Mucosa of descending colon (tissue), 3 donors: ENCODE data around the gene TMEM35A. TPM values are rescaled to one million over a fixed set of nuclear protein-coding genes. Genes with fewer than 3 reads are reported as not detected.
"Not testable (repeated sequence)": the region's sequence is repeated elsewhere in the genome, so short reads cannot be mapped to it uniquely, and the experiment has no call there.

Source experiments
- ATAC-seq: fragments of 200-7000 bp; cut with Tn5 transposase; one replicate; pipeline ENCODE4 v1.9.1; 2020; ENCODE audit warnings: mild to moderate bottlenecking, moderate library complexity
- DNase-seq, 3 donors: peaks; one replicate each; pipeline ENCODE4 v3.0.0-alpha.2; 2020
- H3K36me3 ChIP-seq: fragments of 200-600 bp; one replicate; pipeline ENCODE4 v1.8.0; 2021; ENCODE audit warnings: low read depth, mild to moderate bottlenecking
- H3K4me1 ChIP-seq: fragments of 200-600 bp; one replicate; pipeline ENCODE4 v1.8.0; 2021; ENCODE audit warnings: low read depth, mild to moderate bottlenecking
- H3K4me3 ChIP-seq: fragments of 200-600 bp; one replicate; pipeline ENCODE4 v1.8.0; 2021; ENCODE audit warnings: mild to moderate bottlenecking
- H3K9me3 ChIP-seq: fragments of 200-600 bp; one replicate; pipeline ENCODE4 v1.8.0; 2021; ENCODE audit warnings: mild to moderate bottlenecking
- intact Hi-C, 2 donors: fragments of 100-400 bp; cut with DNase I in 1 of 2; cut with micrococcal nuclease in 1 of 2; formaldehyde crosslinking; loops; one replicate each; pipeline versions ENCODE4 v1.11.0 to v1.11.1; 2022; cut with DNase I, micrococcal nuclease
- total RNA-seq, 3 donors: library from RNA; stranded (reverse); fragmentation: NEBNext Ultra II Directional in 2 of 3; extraction: Animal tissue kit (Norgen Biotek cat#: 25700) in 2 of 3; gene quantifications; one replicate each; pipeline versions ENCODE4 v1.2.1 to v1.2.4, GENCODE V29; 2021 to 2023
- TF ChIP-seq, protein P1 (sequence below): fragments of 200-600 bp; IDR thresholded peaks from one replicate; pipeline ENCODE4 v1.8.0; 2022; ENCODE audit warnings: antibody characterized with exemption, mild to moderate bottlenecking
- donor health status: DM: no; HTN: no; CAD: no; lungs with moderate emphysema.
- donor health status: DM: no; HTN: no; CAD: no.
- donor health status: DM: no; HTN: yes; CAD: no.

TMEM35A gene
- total RNA-seq, 3 donors from 2014 or later, result 1.4 to 40.6 (median 3.0) TPM

DNA sequence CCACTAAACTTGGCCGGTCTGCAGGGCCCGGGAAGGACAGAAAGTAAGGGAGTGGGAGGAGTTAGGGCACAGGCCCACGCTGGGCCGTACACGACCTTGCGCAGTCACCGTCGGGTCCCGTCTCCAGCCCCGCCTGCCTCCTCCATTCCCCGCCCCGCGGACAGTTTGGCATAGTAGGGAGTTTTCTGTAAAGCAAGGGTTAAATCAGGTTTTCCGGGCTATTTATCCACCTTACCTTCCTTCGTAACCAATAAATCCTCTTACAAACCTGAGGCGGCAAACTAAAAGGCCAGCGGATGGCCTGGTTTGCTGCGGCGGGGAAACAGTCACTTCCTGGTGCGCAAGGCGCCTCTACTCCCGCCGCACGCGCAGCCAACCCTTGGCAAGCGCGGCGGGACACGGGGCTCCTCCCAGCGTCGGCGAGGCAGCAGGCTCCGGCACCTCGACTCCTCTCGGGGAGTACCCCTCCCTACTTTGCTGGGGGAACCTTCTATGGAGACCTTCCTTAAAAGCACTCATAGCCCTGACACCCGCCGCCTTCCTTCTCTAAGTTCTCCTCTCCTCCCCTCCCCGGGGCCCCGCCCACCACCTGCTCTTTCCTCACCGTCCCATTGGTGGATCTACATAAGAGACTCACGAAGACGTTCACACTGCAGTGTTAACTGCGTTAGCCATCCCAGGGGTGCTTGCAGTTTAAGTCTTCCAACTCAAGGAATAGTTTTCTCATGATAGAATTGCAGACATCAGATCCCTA, 27.0 kb upstream of the TMEM35A start, which contains the start of gene TRMT2B:
Gene TRMT2B (minus strand): TSS at position 563 of the 754 bp plus-strand sequence. CDS start 9,822 bp downstream, outside the sequence.
- Histone ChIP-seq H3K4me3 (peak within 1 kb of the TSS; percentile 34), H3K4me1 (peaks cover 2% of the 10 kb centered on the region), H3K9me3 (no peaks in the 10 kb centered on the region), H3K36me3 (no peaks in the 10 kb centered on the region)
- TF ChIP-seq, protein P1, sequence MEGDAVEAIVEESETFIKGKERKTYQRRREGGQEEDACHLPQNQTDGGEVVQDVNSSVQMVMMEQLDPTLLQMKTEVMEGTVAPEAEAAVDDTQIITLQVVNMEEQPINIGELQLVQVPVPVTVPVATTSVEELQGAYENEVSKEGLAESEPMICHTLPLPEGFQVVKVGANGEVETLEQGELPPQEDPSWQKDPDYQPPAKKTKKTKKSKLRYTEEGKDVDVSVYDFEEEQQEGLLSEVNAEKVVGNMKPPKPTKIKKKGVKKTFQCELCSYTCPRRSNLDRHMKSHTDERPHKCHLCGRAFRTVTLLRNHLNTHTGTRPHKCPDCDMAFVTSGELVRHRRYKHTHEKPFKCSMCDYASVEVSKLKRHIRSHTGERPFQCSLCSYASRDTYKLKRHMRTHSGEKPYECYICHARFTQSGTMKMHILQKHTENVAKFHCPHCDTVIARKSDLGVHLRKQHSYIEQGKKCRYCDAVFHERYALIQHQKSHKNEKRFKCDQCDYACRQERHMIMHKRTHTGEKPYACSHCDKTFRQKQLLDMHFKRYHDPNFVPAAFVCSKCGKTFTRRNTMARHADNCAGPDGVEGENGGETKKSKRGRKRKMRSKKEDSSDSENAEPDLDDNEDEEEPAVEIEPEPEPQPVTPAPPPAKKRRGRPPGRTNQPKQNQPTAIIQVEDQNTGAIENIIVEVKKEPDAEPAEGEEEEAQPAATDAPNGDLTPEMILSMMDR, result no peak
- ATAC-seq (peak; percentile 96), DNase-seq (peak; percentile 84 to 89 (median 86))
- intact Hi-C loops, result no loop called here

DNA sequence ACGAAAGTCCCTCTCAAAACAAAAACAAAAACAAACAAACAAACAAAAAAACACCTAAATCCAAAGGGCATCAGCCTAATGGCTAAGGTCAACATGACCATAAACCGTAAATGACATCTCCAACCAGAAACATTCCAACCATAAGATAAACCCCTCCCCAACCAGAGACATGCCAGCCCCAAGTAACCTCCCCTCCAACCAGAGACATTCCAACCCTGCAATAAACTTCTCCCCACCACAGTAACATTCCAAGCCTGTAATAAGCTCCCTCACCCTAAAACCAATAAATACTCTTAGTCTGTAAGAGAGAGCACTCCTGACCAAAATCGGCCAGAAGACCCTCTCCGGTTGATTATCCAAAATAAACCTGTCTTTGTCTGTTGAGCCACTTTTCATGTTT, 22.1 kb upstream of the TMEM35A start:
- H3K9me3 ChIP-seq, H3K4me3 ChIP-seq, ATAC-seq, DNase-seq, H3K36me3 ChIP-seq, H3K4me1 ChIP-seq, intact Hi-C loops: not testable (repeated sequence)

DNA sequence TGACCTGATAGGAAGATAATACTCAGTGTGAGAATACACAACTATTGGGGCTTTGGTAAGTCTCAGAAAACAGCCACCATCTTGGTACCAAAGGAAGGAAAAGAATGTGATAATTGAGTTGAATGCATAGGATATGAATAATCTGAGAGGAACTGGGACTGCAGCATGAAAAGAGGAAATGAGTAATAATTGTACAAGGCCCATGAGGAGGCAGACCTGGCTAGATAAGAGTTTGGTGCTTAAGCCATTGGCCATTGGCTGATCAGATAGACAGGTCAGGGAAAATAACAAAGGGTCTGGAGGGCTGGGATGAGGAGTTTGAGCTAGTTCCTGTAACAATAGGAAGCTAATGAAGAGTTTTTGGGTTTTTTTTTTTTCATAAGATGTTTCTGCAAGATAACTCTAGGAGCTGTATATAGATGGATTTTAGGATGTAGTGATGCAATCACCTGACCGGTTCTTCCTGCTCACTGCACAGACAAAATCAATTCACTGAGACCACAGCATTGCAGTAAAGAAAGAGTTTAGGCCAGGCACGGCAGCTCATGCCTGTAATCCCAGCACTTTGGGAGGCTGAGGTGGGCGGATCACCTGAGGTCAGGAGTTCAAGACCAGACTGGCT, 21.5 kb upstream of the TMEM35A start:
- DNase-seq, result no peak
- no peaks in the 10 kb centered on the region for H3K4me1 ChIP-seq
- intact Hi-C loops, result no loop called here
- H3K4me3 ChIP-seq, result no peak overlapping the region
- no peak for ATAC-seq
- TF ChIP-seq, protein P1, result no peak
- H3K9me3 ChIP-seq, result no peaks in the 10 kb centered on the region
- no peaks in the 10 kb centered on the region for H3K36me3 ChIP-seq

DNA sequence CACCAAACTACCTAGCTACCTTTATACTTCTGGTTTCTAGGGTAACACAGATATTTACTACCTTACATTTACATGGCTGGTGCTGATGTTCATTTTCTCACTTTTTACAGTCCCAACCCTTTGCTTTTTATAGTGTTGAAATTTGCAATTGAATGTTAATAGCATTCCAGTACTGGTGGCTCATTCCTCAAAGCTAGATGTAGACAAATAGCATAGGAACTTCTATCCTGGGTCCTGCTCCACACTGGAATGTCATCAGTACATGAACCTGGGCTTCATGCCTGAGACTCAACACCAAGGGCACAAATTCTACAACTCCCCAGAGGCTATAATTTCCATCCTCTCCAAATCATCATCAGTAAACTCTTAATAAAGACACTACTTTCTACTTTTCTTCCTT, 16.5 kb upstream of the TMEM35A start:
- H3K9me3 ChIP-seq, result no peaks in the 10 kb centered on the region
- ATAC-seq, result no peak
- intact Hi-C loops, result no loop called here
- H3K4me3 ChIP-seq, result no peak overlapping the region
- TF ChIP-seq, protein P1, result no peak
- H3K36me3 ChIP-seq, result no peaks in the 10 kb centered on the region
- no peak for DNase-seq
- H3K4me1 ChIP-seq, result no peaks in the 10 kb centered on the region

DNA sequence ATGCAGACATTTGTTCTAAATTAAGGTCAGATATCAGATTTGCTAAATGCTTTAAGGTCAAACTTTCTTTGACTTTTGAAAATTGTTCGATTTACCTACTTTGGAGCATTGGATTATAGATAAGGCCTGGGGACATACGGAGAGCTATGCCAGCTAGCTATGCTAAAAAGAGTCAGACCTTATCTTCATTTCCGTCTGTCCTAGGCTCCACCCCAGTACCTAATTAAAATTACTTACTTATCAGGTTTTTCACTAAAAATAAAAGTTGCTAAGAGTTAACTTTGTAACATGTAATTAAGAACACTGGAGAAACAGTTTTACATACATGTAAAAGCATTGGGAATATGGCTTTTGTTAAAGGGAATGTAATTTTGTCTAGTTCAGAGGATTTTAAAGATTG, 7.1 kb upstream of the TMEM35A start:
- intact Hi-C loops, result no loop called here

More for the DNA sequence above, 7.1 kb upstream of the TMEM35A start:
- DNase-seq, result no peak
- TF ChIP-seq, protein P1, result no peak
- H3K36me3 ChIP-seq, result no peaks in the 10 kb centered on the region
- H3K9me3 ChIP-seq, result no peaks in the 10 kb centered on the region
- H3K4me3 ChIP-seq, result no peak overlapping the region
- no peaks in the 10 kb centered on the region for H3K4me1 ChIP-seq
- no peak for ATAC-seq
